Measurements from ENCODE around the gene AGAP1. TPM values are rescaled to one million over a fixed set of nuclear protein-coding genes. Genes with fewer than 3 reads are reported as not detected.

AGAP1 gene
- total RNA-seq, 1 donor from 2014 or later: 20.4 TPM

DNA sequence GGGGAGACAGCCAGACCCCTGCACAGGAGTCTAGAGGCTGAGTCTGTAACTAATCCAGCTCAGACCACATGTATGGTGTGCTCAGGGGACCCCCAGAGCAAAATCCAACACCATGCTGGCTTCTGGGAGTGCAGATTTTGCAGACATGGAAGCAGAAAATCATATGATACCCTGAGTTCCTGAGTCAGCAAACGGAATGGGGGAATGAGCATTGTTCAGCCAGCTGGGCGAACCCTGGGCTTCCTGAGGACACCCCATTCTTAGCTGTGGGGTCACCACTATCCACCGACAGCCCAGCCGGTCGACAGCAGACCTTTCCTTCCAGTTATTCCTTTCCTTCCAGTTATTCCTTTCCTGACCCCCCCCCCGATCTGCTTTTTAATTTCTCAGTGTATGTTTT is 351.4 kb downstream of the AGAP1 start:
- peaks cover 17% of the 10 kb centered on the region for H3K4me1 Mint-ChIP-seq
- no peak overlapping the region for H3K27ac Mint-ChIP-seq
- TF ChIP-seq, protein P1, sequence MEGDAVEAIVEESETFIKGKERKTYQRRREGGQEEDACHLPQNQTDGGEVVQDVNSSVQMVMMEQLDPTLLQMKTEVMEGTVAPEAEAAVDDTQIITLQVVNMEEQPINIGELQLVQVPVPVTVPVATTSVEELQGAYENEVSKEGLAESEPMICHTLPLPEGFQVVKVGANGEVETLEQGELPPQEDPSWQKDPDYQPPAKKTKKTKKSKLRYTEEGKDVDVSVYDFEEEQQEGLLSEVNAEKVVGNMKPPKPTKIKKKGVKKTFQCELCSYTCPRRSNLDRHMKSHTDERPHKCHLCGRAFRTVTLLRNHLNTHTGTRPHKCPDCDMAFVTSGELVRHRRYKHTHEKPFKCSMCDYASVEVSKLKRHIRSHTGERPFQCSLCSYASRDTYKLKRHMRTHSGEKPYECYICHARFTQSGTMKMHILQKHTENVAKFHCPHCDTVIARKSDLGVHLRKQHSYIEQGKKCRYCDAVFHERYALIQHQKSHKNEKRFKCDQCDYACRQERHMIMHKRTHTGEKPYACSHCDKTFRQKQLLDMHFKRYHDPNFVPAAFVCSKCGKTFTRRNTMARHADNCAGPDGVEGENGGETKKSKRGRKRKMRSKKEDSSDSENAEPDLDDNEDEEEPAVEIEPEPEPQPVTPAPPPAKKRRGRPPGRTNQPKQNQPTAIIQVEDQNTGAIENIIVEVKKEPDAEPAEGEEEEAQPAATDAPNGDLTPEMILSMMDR (IDR thresholded peaks at IDR 0.05): no peak
- no peak for TF ChIP-seq EZH2phosphoT487 (IDR thresholded peaks at IDR 0.05)
- TF ChIP-seq EZH2 (IDR thresholded peaks at IDR 0.05): no peak
- H3K9me3 ChIP-seq (ENCODE audit: low read depth): no peaks in the 10 kb centered on the region
- H3K27me3 ChIP-seq: no peaks in the 10 kb centered on the region
- no peak overlapping the region for H3K4me3 ChIP-seq
- peaks cover 48% of the 10 kb centered on the region for H4K20me1 ChIP-seq (ENCODE audit: low read depth)
- H3K27me3 Mint-ChIP-seq (ENCODE audit: insufficient read depth, low read depth): peaks cover 5% of the 10 kb centered on the region
- no peak overlapping the region for H3K9ac ChIP-seq
- no peaks in the 10 kb centered on the region for H3K9me3 Mint-ChIP-seq
- no peak overlapping the region for H3K27ac ChIP-seq
- DNase-seq (ENCODE audit: low spot score): no peak
- H3K4me3 Mint-ChIP-seq: no peak overlapping the region
- H3K36me3 ChIP-seq: no peaks in the 10 kb centered on the region
- H3K79me2 ChIP-seq (ENCODE audit: low read depth): no peaks in the 10 kb centered on the region
- no peak overlapping the region for H3K4me2 ChIP-seq
- H3F3A ChIP-seq (ENCODE audit: low read depth): peaks cover 2% of the 10 kb centered on the region
- peaks cover 8% of the 10 kb centered on the region for H3K4me1 ChIP-seq
- no peak overlapping the region for H2AFZ ChIP-seq (replicated peaks)
- peaks cover 18% of the 10 kb centered on the region for H3K36me3 Mint-ChIP-seq

DNA sequence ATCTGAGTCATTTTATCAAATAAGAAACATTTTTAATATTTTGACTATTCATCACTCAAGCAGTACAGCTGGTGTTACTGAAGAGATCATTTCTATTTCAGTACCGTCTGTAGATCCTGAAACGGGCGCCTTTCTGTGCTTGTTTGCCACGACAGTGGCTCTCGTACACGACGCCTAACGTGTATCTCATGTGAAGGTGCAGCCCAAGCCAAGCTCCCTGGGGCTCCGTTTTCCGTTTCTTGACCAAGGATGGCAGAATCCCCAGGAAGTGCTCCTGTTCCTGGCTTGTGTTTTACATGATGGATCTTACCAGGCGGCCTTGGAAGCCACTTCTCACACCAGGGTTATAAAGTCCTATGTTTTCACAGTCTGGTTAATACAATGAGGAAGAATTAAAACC is 353.7 kb downstream of the AGAP1 start:
- Histone ChIP-seq H3K27me3 (no peaks in the 10 kb centered on the region), H2AFZ (replicated peaks) (no peak overlapping the region), H3K36me3 (no peaks in the 10 kb centered on the region), H3K4me1 (peaks cover 21% of the 10 kb centered on the region), H3F3A (ENCODE audit: low read depth) (peaks cover 15% of the 10 kb centered on the region), H3K27ac (no peak overlapping the region), H3K9me3 (ENCODE audit: low read depth) (no peaks in the 10 kb centered on the region), H3K4me3 (no peak overlapping the region), H3K4me2 (no peak overlapping the region), H4K20me1 (ENCODE audit: low read depth) (peaks cover 58% of the 10 kb centered on the region), H3K9ac (no peak overlapping the region), H3K79me2 (ENCODE audit: low read depth) (no peaks in the 10 kb centered on the region)
- TF ChIP-seq EZH2phosphoT487 (IDR thresholded peaks at IDR 0.05): no peak
- TF ChIP-seq, protein P1 (IDR thresholded peaks at IDR 0.05): no peak
- no peak for TF ChIP-seq EZH2 (IDR thresholded peaks at IDR 0.05)
- DNase-seq (ENCODE audit: low spot score): no peak
- H3K9me3 Mint-ChIP-seq: no peaks in the 10 kb centered on the region
- no peak overlapping the region for H3K4me3 Mint-ChIP-seq
- H3K36me3 Mint-ChIP-seq: peaks cover 16% of the 10 kb centered on the region
- peaks cover 37% of the 10 kb centered on the region for H3K4me1 Mint-ChIP-seq
- no peak overlapping the region for H3K27ac Mint-ChIP-seq
- peaks cover 10% of the 10 kb centered on the region for H3K27me3 Mint-ChIP-seq (ENCODE audit: insufficient read depth, low read depth)

DNA sequence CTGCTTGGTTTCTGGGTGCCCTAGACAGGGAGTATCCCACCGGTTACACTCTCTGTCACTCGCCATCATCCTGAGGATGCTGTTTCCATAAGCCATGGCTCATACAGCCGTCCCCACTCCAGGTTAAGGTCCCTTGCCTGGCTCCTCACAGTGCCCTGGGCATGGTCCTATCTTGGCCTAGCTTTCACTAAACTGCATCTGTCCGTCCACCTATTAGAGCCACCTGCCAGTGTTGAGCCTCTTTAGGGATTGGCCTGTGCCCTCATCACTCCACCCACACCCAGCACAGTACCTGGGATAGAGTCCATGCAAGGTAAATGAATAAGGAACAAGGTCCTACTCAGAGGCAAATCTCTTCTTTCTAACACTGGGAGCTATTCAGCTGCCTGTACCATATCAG is 354.2 kb downstream of the AGAP1 start:
- H3K27ac Mint-ChIP-seq: no peak overlapping the region
- no peak for DNase-seq (ENCODE audit: low spot score)
- peaks cover 16% of the 10 kb centered on the region for H3K36me3 Mint-ChIP-seq

More for the DNA sequence above, 354.2 kb downstream of the AGAP1 start:
- Histone ChIP-seq H3F3A (ENCODE audit: low read depth) (peaks cover 19% of the 10 kb centered on the region), H4K20me1 (ENCODE audit: low read depth) (peaks cover 58% of the 10 kb centered on the region), H3K4me1 (peaks cover 26% of the 10 kb centered on the region), H3K27me3 (no peaks in the 10 kb centered on the region), H3K36me3 (no peaks in the 10 kb centered on the region), H3K27ac (no peak overlapping the region), H3K9ac (no peak overlapping the region), H3K9me3 (ENCODE audit: low read depth) (no peaks in the 10 kb centered on the region), H3K4me3 (no peak overlapping the region), H3K4me2 (no peak overlapping the region), H2AFZ (replicated peaks) (no peak overlapping the region), H3K79me2 (ENCODE audit: low read depth) (no peaks in the 10 kb centered on the region)
- TF ChIP-seq, protein P1 (IDR thresholded peaks at IDR 0.05): no peak
- TF ChIP-seq EZH2 (IDR thresholded peaks at IDR 0.05) (no peak), EZH2phosphoT487 (IDR thresholded peaks at IDR 0.05) (no peak)
- Mint-ChIP-seq H3K9me3 (no peaks in the 10 kb centered on the region), H3K27me3 (ENCODE audit: insufficient read depth, low read depth) (peaks cover 10% of the 10 kb centered on the region), H3K4me1 (peaks cover 41% of the 10 kb centered on the region), H3K4me3 (no peak overlapping the region)

Data from neural progenitor cell (in vitro differentiated cells).